Gastroesophageal sphincter (tissue), 4 donors: ENCODE results near the gene DYNC1I2. TPM values are rescaled to one million over a fixed set of nuclear protein-coding genes. Genes with fewer than 3 reads are reported as not detected.

ENCODE experiments used
- ATAC-seq: fragments of 150-250 bp; one replicate; pipeline ENCODE4 v1.9.1; 2016; ENCODE audit warnings: mild to moderate bottlenecking, moderate library complexity
- H3K27ac ChIP-seq, 4 donors: fragments of 200-600 bp; sonication (generic) in 3 of 4; 1 replicate in 3 of 4; 2 replicates in 1 of 4; pipeline ENCODE4 v1.5.1; 2016 to 2019
- H3K27me3 ChIP-seq: fragments of 200-600 bp; sonication (generic); one replicate; pipeline ENCODE4 v1.5.1; 2019
- H3K36me3 ChIP-seq, 2 donors: fragments of 200-600 bp; sonication (generic); one replicate each; pipeline ENCODE4 v1.5.1; 2019; ENCODE audit warnings: control low read depth in 1 of 2
- H3K4me1 ChIP-seq, 3 donors: fragments of 200-600 bp; sonication (generic); 1 replicate in 2 of 3; 2 replicates in 1 of 3; pipeline ENCODE4 v1.5.1; 2016 to 2019; ENCODE audit warnings: control low read depth in 2 of 3
- H3K4me3 ChIP-seq, 2 donors: fragments of 200-600 bp; sonication (generic); one replicate each; pipeline ENCODE4 v1.5.1; 2019; ENCODE audit warnings: mild to moderate bottlenecking in 1 of 2, moderate library complexity in 1 of 2
- H3K9me3 ChIP-seq, 3 donors: fragments of 200-600 bp; sonication (generic); one replicate each; pipeline ENCODE4 v1.5.1; 2017 to 2019; ENCODE audit warnings: control low read depth in 2 of 3
- EP300 ChIP-seq: sonication (generic); formaldehyde crosslinking; IDR thresholded peaks from one replicate; pipeline ENCODE4 v1.6.1; 2017; ENCODE audit warnings: antibody characterized with exemption, mild to moderate bottlenecking
- POLR2A ChIP-seq, 2 donors: fragments of 450-650 bp; IDR thresholded peaks; one replicate each; pipeline ENCODE4 v1.6.1; 2017; ENCODE audit warnings: antibody characterized with exemption in 2 of 2, mild to moderate bottlenecking in 2 of 2, moderate library complexity in 1 of 2
- POLR2AphosphoS5 ChIP-seq: sonication (generic); formaldehyde crosslinking; IDR thresholded peaks from one replicate; pipeline ENCODE4 v1.6.1; 2017; ENCODE audit warnings: antibody characterized with exemption
- WGBS, 2 donors: methylation state at CpG; one replicate each; pipeline ENCODE4 v1.1.5; 2018; ENCODE audit warnings: low coverage in 1 of 2; 5-methylcytosine and 5-hydroxymethylcytosine counted together
- total RNA-seq, 4 donors: library from RNA; depleted of rRNA; stranded (reverse); fragments of >200 nt; gene quantifications; one replicate each; pipeline ENCODE4 v1.1.0, GENCODE V29; 2016
- TF ChIP-seq, protein P1 (sequence below), 4 experiments: fragments of 200-600 bp in 2 of 4; fragments of 450-650 bp in 2 of 4; sonication (generic) in 1 of 4; IDR thresholded peaks; one replicate each; pipeline ENCODE4 v1.5.1; 2017 to 2019; ENCODE audit warnings: antibody characterized with exemption in 4 of 4, mild to moderate bottlenecking in 2 of 4, moderate library complexity in 2 of 4

Gene DYNC1I2
- 100 to 1,000 TPM; 117 to 147 (median 131) TPM for total RNA-seq

DNA sequence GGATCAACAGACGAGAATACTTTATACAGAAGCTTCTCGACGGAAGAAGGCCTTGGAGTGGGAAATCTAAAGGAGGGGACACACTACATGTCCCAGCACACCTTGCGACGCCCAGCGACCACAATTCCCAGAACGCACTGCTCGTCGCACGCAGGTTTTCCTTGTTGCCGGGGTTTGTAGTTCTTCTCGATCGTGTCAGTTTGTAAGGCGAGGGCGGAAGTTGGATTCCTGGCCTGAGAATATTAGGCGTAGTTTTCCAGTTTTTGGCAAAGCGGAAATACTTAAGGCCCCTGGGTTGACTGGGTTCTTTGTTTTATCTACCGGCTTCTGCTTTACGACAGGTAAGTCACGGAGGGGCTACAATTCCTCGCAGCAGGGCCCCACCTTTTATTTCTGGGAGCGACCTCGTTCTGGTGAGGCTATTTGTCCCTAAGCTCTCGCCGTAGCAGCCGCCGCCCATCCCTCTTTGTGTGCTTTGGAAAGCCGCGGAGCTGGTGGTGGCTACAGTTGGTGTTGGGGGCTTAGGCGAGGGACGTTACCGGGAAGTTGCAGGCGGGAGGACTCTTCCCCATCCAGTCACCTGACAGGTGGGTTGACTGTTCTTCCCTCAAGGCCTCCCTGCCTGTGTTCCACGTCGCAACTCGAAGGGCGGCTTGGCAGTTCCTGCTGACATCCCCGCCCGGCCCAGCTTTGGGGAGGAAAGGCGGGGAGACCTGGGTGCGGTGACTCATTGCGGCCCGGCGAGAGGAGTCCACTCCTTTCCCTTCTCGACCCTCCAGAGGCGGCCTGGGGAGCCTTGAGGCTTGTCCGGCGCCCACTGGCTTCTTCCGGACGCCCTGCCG lies at the start of gene DYNC1I2:
Gene DYNC1I2, plus strand, starts transcription at position 183 of the 842 bp plus-strand sequence. CDS start 2,687 bp downstream, outside the sequence.
- peak within 1 kb of the TSS; percentile 73 to 88 (median 84) for H3K27ac ChIP-seq
- WGBS, 2 donors, result 0 to 1% methylated on average over 20 to 21 of the region's 51 CpGs
- H3K4me3 ChIP-seq, result peak within 1 kb of the TSS; percentile 80 to 99
- H3K27me3 ChIP-seq, result no peaks in the 10 kb centered on the region
- peaks cover 6 to 20% (median 9%) of the 10 kb centered on the region in 3 donors for H3K4me1 ChIP-seq
- TF ChIP-seq POLR2A (IDR thresholded peaks at IDR 0.05), result no peak
- TF ChIP-seq, protein P1, sequence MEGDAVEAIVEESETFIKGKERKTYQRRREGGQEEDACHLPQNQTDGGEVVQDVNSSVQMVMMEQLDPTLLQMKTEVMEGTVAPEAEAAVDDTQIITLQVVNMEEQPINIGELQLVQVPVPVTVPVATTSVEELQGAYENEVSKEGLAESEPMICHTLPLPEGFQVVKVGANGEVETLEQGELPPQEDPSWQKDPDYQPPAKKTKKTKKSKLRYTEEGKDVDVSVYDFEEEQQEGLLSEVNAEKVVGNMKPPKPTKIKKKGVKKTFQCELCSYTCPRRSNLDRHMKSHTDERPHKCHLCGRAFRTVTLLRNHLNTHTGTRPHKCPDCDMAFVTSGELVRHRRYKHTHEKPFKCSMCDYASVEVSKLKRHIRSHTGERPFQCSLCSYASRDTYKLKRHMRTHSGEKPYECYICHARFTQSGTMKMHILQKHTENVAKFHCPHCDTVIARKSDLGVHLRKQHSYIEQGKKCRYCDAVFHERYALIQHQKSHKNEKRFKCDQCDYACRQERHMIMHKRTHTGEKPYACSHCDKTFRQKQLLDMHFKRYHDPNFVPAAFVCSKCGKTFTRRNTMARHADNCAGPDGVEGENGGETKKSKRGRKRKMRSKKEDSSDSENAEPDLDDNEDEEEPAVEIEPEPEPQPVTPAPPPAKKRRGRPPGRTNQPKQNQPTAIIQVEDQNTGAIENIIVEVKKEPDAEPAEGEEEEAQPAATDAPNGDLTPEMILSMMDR (IDR thresholded peaks at IDR 0.05), result peak in 1 of 4 experiments; percentile 11
- peak; percentile 68 for TF ChIP-seq POLR2AphosphoS5
- peak; percentile 98 for ATAC-seq
- H3K36me3 ChIP-seq, result peaks cover 0 to 13% of the 10 kb centered on the region in 2 donors
- H3K9me3 ChIP-seq, result no peaks in the 10 kb centered on the region

DNA sequence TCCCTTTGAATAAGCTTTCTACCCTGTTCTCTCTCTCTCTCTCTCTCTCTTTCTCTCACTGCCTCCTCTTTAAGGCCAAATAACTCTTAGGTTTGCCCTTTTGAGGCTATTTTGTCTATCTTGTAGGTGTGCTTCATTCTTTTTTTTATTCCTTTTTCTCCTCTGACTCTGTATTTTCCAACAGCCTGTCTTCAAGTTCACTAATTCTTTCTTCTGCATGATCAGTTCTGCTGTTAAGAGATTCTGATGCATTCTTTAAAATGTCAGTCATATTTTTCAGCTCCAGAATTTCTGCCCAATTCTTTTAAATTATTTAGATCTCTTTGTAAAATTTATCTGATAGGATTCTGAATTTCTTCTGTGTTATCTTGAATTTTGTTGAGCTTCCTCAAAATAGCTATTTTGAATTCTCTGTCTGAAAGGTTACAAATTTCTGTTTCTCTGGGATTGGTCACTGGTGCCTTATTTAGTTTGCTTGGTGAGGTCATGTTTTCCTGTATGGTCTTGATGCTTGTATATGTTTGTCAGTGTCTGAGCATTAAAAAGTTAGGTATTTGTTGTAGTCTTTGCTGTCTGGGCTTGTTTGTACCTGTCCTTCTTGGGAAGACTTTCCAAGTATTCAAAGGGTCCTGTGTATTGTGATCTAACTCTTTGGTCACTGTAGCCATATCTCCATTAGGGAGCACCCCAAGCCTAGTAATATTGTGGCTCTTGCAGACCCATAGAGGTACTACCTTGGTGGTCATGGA lies 35.4 kb upstream of the DYNC1I2 start:
- no peaks in the 10 kb centered on the region for H3K4me1 ChIP-seq
- no peak overlapping the region for H3K4me3 ChIP-seq
- H3K36me3 ChIP-seq, result no peaks in the 10 kb centered on the region
- TF ChIP-seq, protein P1 (IDR thresholded peaks at IDR 0.05), result no peak
- no peak for TF ChIP-seq POLR2AphosphoS5
- no peak for TF ChIP-seq POLR2A (IDR thresholded peaks at IDR 0.05)
- no peak for TF ChIP-seq EP300
- H3K27me3 ChIP-seq, result peaks cover 6% of the 10 kb centered on the region
- no peak overlapping the region for H3K27ac ChIP-seq
- peaks cover 0 to 16% (median 0%) of the 10 kb centered on the region in 3 donors for H3K9me3 ChIP-seq
- ATAC-seq, result no peak

DNA sequence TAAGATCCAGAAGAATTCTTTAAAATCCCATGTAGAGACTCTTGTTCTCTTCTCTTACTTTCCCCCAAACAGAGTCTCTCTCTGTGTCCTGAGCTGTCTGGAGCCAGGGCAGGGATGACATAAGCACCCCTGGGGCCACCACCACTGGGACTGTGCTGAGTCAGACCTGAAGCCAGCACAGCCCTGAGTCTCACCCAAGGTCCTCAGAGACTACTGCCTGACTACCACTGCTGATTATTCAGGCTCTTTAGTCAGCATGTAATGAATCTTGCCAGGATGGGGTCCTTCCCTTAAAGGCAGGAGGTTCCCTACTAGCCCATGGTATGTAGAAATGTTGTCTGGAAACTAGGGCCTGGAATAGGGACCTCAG lies 34.9 kb upstream of the DYNC1I2 start:
- H3K4me3 ChIP-seq, result no peak overlapping the region
- ATAC-seq, result no peak
- H3K27ac ChIP-seq, result no peak overlapping the region
- peaks cover 0 to 16% (median 0%) of the 10 kb centered on the region in 3 donors for H3K9me3 ChIP-seq
- no peak for TF ChIP-seq EP300
- TF ChIP-seq, protein P1 (IDR thresholded peaks at IDR 0.05), result no peak
- TF ChIP-seq POLR2A (IDR thresholded peaks at IDR 0.05), result no peak
- TF ChIP-seq POLR2AphosphoS5, result no peak
- H3K27me3 ChIP-seq, result peaks cover 6% of the 10 kb centered on the region
- H3K4me1 ChIP-seq, result no peaks in the 10 kb centered on the region
- no peaks in the 10 kb centered on the region for H3K36me3 ChIP-seq

DNA sequence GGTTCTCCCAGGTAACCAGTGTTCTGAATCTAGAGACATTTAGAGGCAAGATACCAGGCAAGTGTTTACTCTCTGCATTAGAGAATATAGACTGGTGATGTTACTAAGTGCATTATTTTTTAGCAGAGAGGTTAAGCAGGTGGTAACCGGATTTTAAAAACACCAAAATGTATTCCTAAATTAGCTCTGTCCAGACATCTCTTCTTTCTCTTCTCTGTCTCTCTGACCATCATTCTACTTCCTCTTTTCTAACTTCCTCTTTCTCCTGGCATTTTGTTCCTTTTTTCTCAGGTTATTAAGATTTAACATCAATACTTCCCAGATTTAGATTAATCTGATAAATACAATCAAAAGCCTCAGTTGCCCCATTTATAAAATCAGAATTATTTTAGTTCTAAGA lies 31.7 kb upstream of the DYNC1I2 start:
- ATAC-seq, result no peak
- 56 to 70% methylated on average over 1 of the region's 1 CpG for WGBS, 2 donors

More for the DNA sequence above, 31.7 kb upstream of the DYNC1I2 start:
- TF ChIP-seq EP300 (no peak), POLR2AphosphoS5 (no peak), POLR2A (IDR thresholded peaks at IDR 0.05) (no peak)
- TF ChIP-seq, protein P1 (IDR thresholded peaks at IDR 0.05), result no peak
- Histone ChIP-seq H3K4me1 (no peaks in the 10 kb centered on the region), H3K9me3 (peaks cover 0 to 10% (median 0%) of the 10 kb centered on the region in 3 donors), H3K4me3 (no peak overlapping the region), H3K27ac (no peak overlapping the region), H3K27me3 (peaks cover 6% of the 10 kb centered on the region), H3K36me3 (no peaks in the 10 kb centered on the region)
